GM12891 (cell line): Measurements from ENCODE around the gene ACTR3C.

Experiments used
- POLR2A ChIP-seq: IDR thresholded peaks from 2 replicates; pipeline ENCODE4 v1.6.1; 2011; ENCODE audit warnings: low read depth, low read length, control low read depth
- POLR2AphosphoS5 ChIP-seq: IDR thresholded peaks from 2 replicates; pipeline ENCODE4 v1.6.1; 2011; ENCODE audit warnings: low read depth, low read length, control low read depth
- SPI1 ChIP-seq: IDR thresholded peaks from 2 replicates; pipeline ENCODE4 v1.6.1; 2011; ENCODE audit warnings: low read depth, low read length, control low read depth

DNA sequence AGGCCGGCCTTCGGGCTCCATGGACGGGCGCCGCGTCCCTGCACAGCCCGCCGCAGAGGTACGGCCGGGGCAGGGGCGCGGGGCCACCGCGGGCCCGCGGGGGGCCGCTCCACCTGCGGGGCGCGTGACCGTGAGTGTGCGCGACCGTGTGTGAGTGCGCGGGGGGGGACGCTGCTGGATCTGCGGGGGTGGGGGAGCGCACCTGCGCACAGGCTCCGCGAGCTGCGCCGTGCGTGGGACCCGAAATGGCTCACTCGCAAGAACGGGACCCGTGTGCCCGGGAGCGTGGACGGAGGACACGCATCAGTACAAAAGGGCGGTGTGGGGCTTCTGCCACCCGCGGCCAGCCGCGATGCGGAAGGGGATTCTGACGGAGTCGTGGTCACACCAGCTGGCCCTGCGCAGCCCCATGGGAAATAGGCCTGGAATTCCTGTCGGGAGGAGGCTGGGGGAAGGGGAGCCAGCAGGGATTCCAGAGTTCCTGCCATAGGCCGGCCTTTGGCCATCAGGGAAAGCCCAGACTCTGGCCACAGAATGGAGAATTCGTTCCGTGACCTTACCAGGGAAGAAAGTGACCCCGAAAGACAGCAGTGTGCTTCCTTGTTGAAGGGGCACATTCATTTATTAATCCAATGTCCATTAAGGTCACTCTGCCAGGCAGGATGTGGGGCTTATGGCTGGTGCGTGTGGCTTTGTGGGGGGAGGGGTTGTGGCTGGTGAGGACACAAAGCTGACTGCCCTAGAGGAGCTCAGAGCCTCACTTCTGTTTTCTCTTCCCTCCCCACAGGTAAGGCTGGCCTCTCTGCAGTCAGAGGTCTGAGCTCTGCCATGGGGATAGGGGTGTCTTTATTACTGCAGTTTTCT, 45.8 kb upstream of the ACTR3C start:
- TF ChIP-seq SPI1 (peak; percentile 74), POLR2AphosphoS5 (peak; percentile 79), POLR2A (peak; percentile 58; the same call in 1 of the 2 replicates)
